Stomach (tissue), 9 donors: ENCODE results near the gene BIRC6. TPM values are rescaled to one million over a fixed set of nuclear protein-coding genes. Genes with fewer than 3 reads are reported as not detected.

Experiments
- DNase-seq, 2 donors: peaks; one replicate each; pipeline versions ENCODE4 v3.0.0 to v3.0.0-alpha.2; 2013 to 2019
- H3K27ac ChIP-seq, 5 donors: fragments of 200-600 bp in 4 of 5; sonication (generic) in 4 of 5; one replicate each; pipeline ENCODE4 v1.5.1; 2013 to 2019; ENCODE audit warnings: mild to moderate bottlenecking in 1 of 5, moderate library complexity in 1 of 5
- H3K27me3 ChIP-seq, 3 donors: fragments of 200-600 bp; sonication (generic); one replicate each; pipeline ENCODE4 v1.5.1; 2017 to 2019; ENCODE audit warnings: mixed run types in 1 of 3
- H3K36me3 ChIP-seq, 4 donors: fragments of 200-600 bp; sonication (generic); 1 replicate in 3 of 4; 2 replicates in 1 of 4; pipeline ENCODE4 v1.5.1; 2016 to 2019
- H3K4me1 ChIP-seq, 4 donors: fragments of 200-600 bp; sonication (generic); one replicate each; pipeline ENCODE4 v1.5.1; 2016 to 2019
- H3K4me3 ChIP-seq, 4 donors: fragments of 200-600 bp; sonication (generic) in 3 of 4; one replicate each; pipeline ENCODE4 v1.5.1; 2016 to 2019; ENCODE audit warnings: mild to moderate bottlenecking in 1 of 4
- H3K9me3 ChIP-seq, 4 donors: fragments of 200-600 bp; sonication (generic); one replicate each; pipeline ENCODE4 v1.5.1; 2016 to 2019
- CTCF ChIP-seq, 7 experiments: fragments of 450-650 bp in 4 of 7; fragments of 200-600 bp in 3 of 7; sonication (generic) in 3 of 7; IDR thresholded peaks; one replicate each; pipeline ENCODE4 v1.5.1; 2016 to 2019; ENCODE audit warnings: antibody characterized with exemption in 7 of 7, control low read depth in 2 of 7, mild to moderate bottlenecking in 1 of 7
- EP300 ChIP-seq: sonication (generic); formaldehyde crosslinking; IDR thresholded peaks from one replicate; pipeline ENCODE4 v1.6.1; 2017; ENCODE audit warnings: antibody characterized with exemption
- POLR2A ChIP-seq, 4 donors: fragments of 450-650 bp; IDR thresholded peaks; one replicate each; pipeline ENCODE4 v1.6.1; 2016; ENCODE audit warnings: antibody characterized with exemption in 4 of 4, control low read depth in 2 of 4, mild to moderate bottlenecking in 1 of 4, moderate library complexity in 1 of 4
- POLR2AphosphoS5 ChIP-seq, 3 donors: sonication (generic); formaldehyde crosslinking; IDR thresholded peaks; one replicate each; pipeline ENCODE4 v1.6.1; 2016; ENCODE audit warnings: antibody characterized with exemption in 3 of 3
- WGBS, 5 donors: extraction: QIAGEN DNeasy Blood & Tissue Kit in 3 of 5; methylation state at CpG; one replicate each; pipeline versions ENCODE4 v1.1.5 to v1.1.7; 2013 to 2018; 5-methylcytosine and 5-hydroxymethylcytosine counted together
- intact Hi-C: fragments of 100-400 bp; cut with DNase I; formaldehyde crosslinking; loops from one replicate; pipeline ENCODE4 v1.15.1; 2023; ENCODE audit warnings: low total_unique reads
- polyA plus RNA-seq, 3 donors: library from polyadenylated mRNA; stranded (reverse); fragments of 200-250 nt; gene quantifications; one replicate each; pipeline ENCODE4 v1.2.3, GENCODE V29; 2013
- total RNA-seq, 5 donors: library from RNA; depleted of rRNA; stranded (reverse); fragments of >200 nt; gene quantifications; one replicate each; pipeline versions ENCODE4 v1.1.0 to v1.2.3, GENCODE V29; 2014 to 2016
- donor health status: healthy with polysubstance abuse.
- donor health status: Bipolar disorder and iron deficiency.
- donor health status: healthy.

The BIRC6 gene
- total and polyA plus RNA-seq, 8 donors = 7.7 to 361 (median 68.2) TPM

- H3K4me3 ChIP-seq = no peak overlapping the region
- H3K4me1 ChIP-seq = no peaks in the 10 kb centered on the region
- no peak for DNase-seq
- H3K27me3 ChIP-seq = no peaks in the 10 kb centered on the region
- 44 to 78% (median 64%) methylated on average over 1 of the region's 1 CpG for WGBS, 5 donors
- intact Hi-C loops = no loop called here
- TF ChIP-seq EP300 (no peak), POLR2AphosphoS5 (IDR thresholded peaks at IDR 0.05) (no peak), CTCF (IDR thresholded peaks at IDR 0.05) (no peak), POLR2A (IDR thresholded peaks at IDR 0.05) (no peak)
- H3K36me3 ChIP-seq = peaks cover 14 to 82% (median 70%) of the 10 kb centered on the region in 4 donors
- H3K27ac ChIP-seq = no peak overlapping the region
- no peaks in the 10 kb centered on the region for H3K9me3 ChIP-seq
These were observed 134.5 kb downstream of the BIRC6 start for GRCh38 chr2:32491346-32491745.

GRCh38 chr2:32495139-32495538 lies 138.3 kb downstream of the BIRC6 start:
- no peak overlapping the region for H3K4me3 ChIP-seq
- no peaks in the 10 kb centered on the region for H3K4me1 ChIP-seq
- H3K9me3 ChIP-seq = no peaks in the 10 kb centered on the region
- peaks cover 21 to 80% (median 61%) of the 10 kb centered on the region in 4 donors for H3K36me3 ChIP-seq
- TF ChIP-seq CTCF (IDR thresholded peaks at IDR 0.05) (no peak), EP300 (no peak), POLR2AphosphoS5 (IDR thresholded peaks at IDR 0.05) (no peak), POLR2A (IDR thresholded peaks at IDR 0.05) (no peak)
- H3K27me3 ChIP-seq = no peaks in the 10 kb centered on the region
- DNase-seq = no peak
- no peak overlapping the region for H3K27ac ChIP-seq
- 59 to 74% (median 67%) methylated on average over 2 of the region's 2 CpGs for WGBS, 5 donors
- intact Hi-C loops = no loop called here

- no peaks in the 10 kb centered on the region for H3K9me3 ChIP-seq
- H3K4me3 ChIP-seq = no peak overlapping the region
- H3K4me1 ChIP-seq = no peaks in the 10 kb centered on the region
- DNase-seq = no peak
- H3K27me3 ChIP-seq = no peaks in the 10 kb centered on the region
- WGBS, 5 donors = 85 to 95% (median 88%) methylated on average over 3 of the region's 3 CpGs
- H3K27ac ChIP-seq = no peak overlapping the region
- TF ChIP-seq CTCF (IDR thresholded peaks at IDR 0.05) (no peak), EP300 (no peak), POLR2A (IDR thresholded peaks at IDR 0.05) (no peak), POLR2AphosphoS5 (IDR thresholded peaks at IDR 0.05) (no peak)
- intact Hi-C loops = no loop called here
- H3K36me3 ChIP-seq = peaks cover 26 to 82% (median 68%) of the 10 kb centered on the region in 4 donors
These were observed 139.8 kb downstream of the BIRC6 start for GRCh38 chr2:32496662-32497061.

GRCh38 chr2:32498306-32498705 lies 141.5 kb downstream of the BIRC6 start:
- intact Hi-C loops = no loop called here
- TF ChIP-seq EP300 (no peak), POLR2A (IDR thresholded peaks at IDR 0.05) (no peak), POLR2AphosphoS5 (IDR thresholded peaks at IDR 0.05) (no peak)
- Histone ChIP-seq H3K4me1 (no peaks in the 10 kb centered on the region), H3K27ac (no peak overlapping the region), H3K27me3 (no peaks in the 10 kb centered on the region), H3K4me3 (no peak overlapping the region), H3K9me3 (no peaks in the 10 kb centered on the region), H3K36me3 (peaks cover 29 to 98% (median 79%) of the 10 kb centered on the region in 4 donors)
- 94 to 98% (median 95%) methylated on average over 6 of the region's 6 CpGs for WGBS, 5 donors
- no peak for DNase-seq

- Histone ChIP-seq H3K27me3 (no peaks in the 10 kb centered on the region), H3K36me3 (peaks cover 34 to 100% (median 98%) of the 10 kb centered on the region in 4 donors), H3K4me1 (no peaks in the 10 kb centered on the region), H3K9me3 (no peaks in the 10 kb centered on the region), H3K4me3 (no peak overlapping the region), H3K27ac (no peak overlapping the region)
- TF ChIP-seq EP300 = no peak
- TF ChIP-seq POLR2AphosphoS5 (IDR thresholded peaks at IDR 0.05) = no peak
- TF ChIP-seq POLR2A (IDR thresholded peaks at IDR 0.05) = no peak
- no peak for TF ChIP-seq CTCF (IDR thresholded peaks at IDR 0.05)
- DNase-seq = no peak
- WGBS, 5 donors = 91 to 98% (median 95%) methylated on average over 2 of the region's 2 CpGs
- intact Hi-C loops = no loop called here
These were observed 146.1 kb downstream of the BIRC6 start for GRCh38 chr2:32502941-32503340.
